A549 treated with ZK216348 at 1 μM for 4 hours (cell line): ENCODE results near the gene SOAT1. TPM values are rescaled to one million over a fixed set of nuclear protein-coding genes. Genes with fewer than 3 reads are reported as not detected.

Experiments
- total RNA-seq: library from RNA; stranded (reverse); fragments of 200-300 nt; extraction: Qiagen RNA extraction; gene quantifications from 5 replicates; pipeline ENCODE4 v1.2.3, GENCODE V29; 2022; ENCODE audit warnings: low read depth

Gene SOAT1
- total RNA-seq = 21.8 to 34.2 TPM (median 28.2 TPM) in 5 replicates

DNA sequence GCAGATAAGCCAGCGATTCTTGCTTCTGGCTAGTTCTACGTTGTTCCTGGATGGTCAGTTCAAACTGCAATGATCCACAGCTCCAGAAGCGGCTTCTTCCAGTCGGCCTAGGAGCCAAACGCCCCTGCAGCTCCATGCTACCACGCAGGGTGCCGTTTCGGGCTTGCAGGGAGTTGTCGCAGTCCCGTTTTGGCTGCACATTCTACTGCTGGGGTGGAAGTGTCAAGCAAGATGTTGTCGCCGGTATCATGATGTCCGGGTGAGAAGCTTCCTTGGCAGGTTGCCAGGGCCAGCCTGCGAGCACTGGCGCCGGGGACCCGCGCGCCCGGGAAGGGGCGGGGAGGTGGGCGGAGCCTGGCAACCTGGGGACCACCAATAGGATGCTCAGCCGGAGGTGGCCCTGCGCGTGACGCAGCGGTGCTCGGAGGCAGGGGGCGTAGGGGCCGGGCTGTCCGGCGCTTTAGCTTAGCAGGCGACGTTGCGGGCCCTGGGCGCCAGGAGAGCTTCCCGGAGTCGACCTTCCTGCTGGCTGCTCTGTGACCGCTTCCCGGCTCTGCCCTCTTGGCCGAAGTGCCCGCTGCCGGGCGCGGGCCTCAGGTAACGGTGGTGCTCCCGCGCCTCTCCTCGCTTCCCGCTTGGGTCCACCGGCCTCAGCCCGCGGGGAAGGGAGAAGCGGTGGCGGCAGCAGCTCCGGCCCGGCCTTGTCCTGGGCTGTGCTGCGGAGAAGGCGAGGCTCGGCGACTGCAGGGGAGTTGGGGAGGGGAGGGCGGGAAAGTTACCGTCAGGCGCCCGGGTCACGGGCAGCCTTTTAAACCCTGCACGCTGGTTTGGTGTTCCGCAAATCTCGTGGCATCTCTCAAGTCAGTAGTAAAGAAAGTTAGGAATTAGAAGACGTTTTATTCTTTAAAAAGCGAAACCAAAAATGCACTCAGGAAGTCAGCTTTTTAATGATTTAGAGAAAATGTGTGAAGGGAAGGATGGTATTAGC is at the start of gene SOAT1:
SOAT1 (plus strand) TSS at position 458 of the 988 bp plus-strand sequence. CDS start 8,888 bp downstream, outside the sequence.

GRCh38 chr1:179365342-179366092 is 71.9 kb downstream of the SOAT1 start, which contains the start of gene AXDND1:
AXDND1 (plus strand) TSS chr1:179365971; CDS start chr1:179366510, 539 bp downstream.

Other genes with a start within 250 kb of the SOAT1 start
- 34.8 to 44.6 TPM (median 42.7 TPM) in 5 replicates for gene TOR3A, start 211.7 kb upstream of the SOAT1 start, total RNA-seq
- 14.4 to 22.6 TPM (median 17.6 TPM) in 5 replicates for gene ABL2, start 64.1 kb upstream of the SOAT1 start, total RNA-seq
- gene AXDND1, start 72.2 kb downstream of the SOAT1 start, total RNA-seq = 0.19 to 0.79 TPM (median 0.55 TPM) in 3 of 5 replicates, not detected in the others